Neural cell (in vitro differentiated cells): ENCODE results near the gene RGL1. TPM values are rescaled to one million over a fixed set of nuclear protein-coding genes. Genes with fewer than 3 reads are reported as not detected.

Experiments
- H2AFZ ChIP-seq: fragments of 200-600, 300-800 bp; sonication (generic), shearing (Covaris generic); 2 replicates; pipeline ENCODE4 v1.6.0; 2014; ENCODE audit warnings: low read depth, mild to moderate bottlenecking, antibody characterized with exemption, low read length, moderate library complexity
- H3F3A ChIP-seq: fragments of 200-600 bp; shearing (Covaris generic); 2 replicates; pipeline ENCODE4 v1.6.1; 2016; ENCODE audit warnings: mild to moderate bottlenecking, moderate library complexity, mixed read lengths, antibody characterized with exemption, low read length; ENCODE audit not compliant: insufficient read depth, poor library complexity, severe bottlenecking
- H3K27ac ChIP-seq: fragments of 200-600, 300-800 bp; sonication (generic), shearing (Covaris generic); 2 replicates; pipeline ENCODE4 v1.5.1; 2014; ENCODE audit warnings: mild to moderate bottlenecking, low read length, moderate library complexity
- H3K27me3 ChIP-seq: fragments of 300-800, 200-600 bp; sonication (generic), shearing (Covaris generic); 2 replicates; pipeline ENCODE4 v1.6.0; 2014; ENCODE audit warnings: mild to moderate bottlenecking, low read depth, low read length, moderate library complexity; ENCODE audit not compliant: insufficient read depth
- H3K36me3 ChIP-seq: fragments of 300-800, 200-600 bp; sonication (generic), shearing (Covaris generic); 2 replicates; pipeline ENCODE4 v1.5.1; 2014; ENCODE audit warnings: mild to moderate bottlenecking, antibody characterized with exemption, low read length, moderate library complexity; ENCODE audit not compliant: insufficient read depth
- H3K4me2 ChIP-seq: fragments of 300-800, 200-600 bp; sonication (generic), shearing (Covaris generic); 2 replicates; pipeline ENCODE4 v1.6.0; 2014; ENCODE audit warnings: mild to moderate bottlenecking, low read length
- H3K4me3 ChIP-seq: fragments of 300-800, 200-600 bp; sonication (generic), shearing (Covaris generic); 2 replicates; pipeline ENCODE4 v1.5.1; 2014; ENCODE audit warnings: mild to moderate bottlenecking, low read length, moderate library complexity
- H3K79me2 ChIP-seq: fragments of 200-600 bp; shearing (Covaris generic); replicated peaks from 2 replicates; pipeline ENCODE4 v1.6.0; 2014; ENCODE audit warnings: mild to moderate bottlenecking, low read length, moderate library complexity; ENCODE audit not compliant: insufficient read depth
- H3K9ac ChIP-seq: fragments of 300-800, 200-600 bp; sonication (generic), shearing (Covaris generic); 2 replicates; pipeline ENCODE4 v1.6.1; 2016; ENCODE audit warnings: mild to moderate bottlenecking, low read length, mixed read lengths
- H3K9me2 ChIP-seq: fragments of 200-600 bp; shearing (Covaris generic); 2 replicates; pipeline ENCODE4 v1.6.1; 2016; ENCODE audit warnings: mild to moderate bottlenecking, low read length, mixed read lengths; ENCODE audit not compliant: insufficient read depth
- H3K9me3 ChIP-seq: fragments of 200-600, 300-800 bp; sonication (generic), shearing (Covaris generic); 2 replicates; pipeline ENCODE4 v1.6.1; 2016; ENCODE audit warnings: mild to moderate bottlenecking, mixed run types, low read length, moderate library complexity, mixed read lengths
- H4K20me1 ChIP-seq: fragments of 200-600 bp; shearing (Covaris generic); 2 replicates; pipeline ENCODE4 v1.6.1; 2016; ENCODE audit warnings: mild to moderate bottlenecking, mixed run types; ENCODE audit not compliant: insufficient read depth
- EP300 ChIP-seq: fragments of 450-650 bp; conservative IDR thresholded peaks from 2 replicates; pipeline ENCODE4 v1.6.1; 2014; ENCODE audit warnings: antibody characterized with exemption, mild to moderate bottlenecking, moderate library complexity; ENCODE audit not compliant: poor library complexity, severe bottlenecking
- EZH2 ChIP-seq: fragments of 200-600, 300-800 bp; shearing (Covaris generic), sonication (generic); IDR thresholded peaks from 2 replicates; pipeline ENCODE4 v1.6.1; 2014; ENCODE audit warnings: antibody characterized with exemption, low read length, borderline replicate concordance, mild to moderate bottlenecking; ENCODE audit not compliant: insufficient read depth, poor library complexity, severe bottlenecking
- MXI1 ChIP-seq: fragments of 450-650 bp; conservative IDR thresholded peaks from 2 replicates; pipeline ENCODE4 v1.6.1; 2014; ENCODE audit warnings: antibody characterized with exemption, mild to moderate bottlenecking; ENCODE audit not compliant: poor library complexity, severe bottlenecking
- POLR2AphosphoS5 ChIP-seq: IDR thresholded peaks from 2 replicates; pipeline ENCODE4 v1.6.1; 2012
- RAD21 ChIP-seq: fragments of 450-650 bp; conservative IDR thresholded peaks from 2 replicates; pipeline ENCODE4 v1.6.1; 2014; ENCODE audit warnings: antibody characterized with exemption, mild to moderate bottlenecking, moderate library complexity
- SMC3 ChIP-seq: fragments of 450-650 bp; conservative IDR thresholded peaks from 2 replicates; pipeline ENCODE4 v1.6.1; 2014; ENCODE audit warnings: antibody characterized with exemption, mild to moderate bottlenecking, moderate library complexity; ENCODE audit not compliant: poor library complexity
- TAF1 ChIP-seq: IDR thresholded peaks from 2 replicates; pipeline ENCODE4 v1.6.1; 2012; ENCODE audit warnings: low read depth
- polyA plus RNA-seq: library from polyadenylated mRNA; depleted of rRNA; stranded (reverse); fragments of >200 nt; gene quantifications from 2 replicates; pipeline ENCODE4 v1.2.3, GENCODE V29; 2014
- TF ChIP-seq, protein P1 (sequence below): fragments of 450-650 bp; IDR thresholded peaks from 2 replicates; pipeline ENCODE4 v1.5.1; 2014; ENCODE audit warnings: antibody characterized with exemption, mild to moderate bottlenecking, moderate library complexity; ENCODE audit not compliant: poor library complexity, severe bottlenecking
- TF ChIP-seq, protein P2 (sequence below): IDR thresholded peaks from 2 replicates; pipeline ENCODE4 v1.6.1; 2012; ENCODE audit warnings: borderline replicate concordance

The RGL1 gene
- polyA plus RNA-seq, 1 donor from 2014 or later = 14.7 TPM

DNA sequence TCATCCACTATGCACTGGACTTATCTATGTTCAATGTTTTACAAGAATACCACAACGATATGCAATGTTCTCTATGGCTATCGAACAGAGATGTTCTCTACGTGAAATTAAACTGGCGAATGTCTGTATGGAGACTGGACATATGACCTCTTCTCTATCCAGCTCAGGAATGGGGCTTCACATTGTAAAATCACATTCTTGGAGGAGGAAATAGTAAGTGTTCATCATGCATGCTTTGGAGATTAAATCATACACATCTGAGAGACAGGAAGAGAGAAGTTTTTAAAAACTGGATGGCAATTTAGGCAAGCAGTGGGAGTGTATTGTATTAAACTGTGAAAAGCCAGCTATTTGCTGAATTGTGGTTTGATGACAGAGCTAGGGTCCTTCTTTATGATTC lies 47.9 kb upstream of the RGL1 start:
- no peak overlapping the region for H3K4me3 ChIP-seq
- H3K9ac ChIP-seq = no peak overlapping the region
- no peak overlapping the region for H2AFZ ChIP-seq
- H3K79me2 ChIP-seq = no peaks in the 10 kb centered on the region
- H3K27me3 ChIP-seq = no peaks in the 10 kb centered on the region
- no peaks in the 10 kb centered on the region for H4K20me1 ChIP-seq
- no peaks in the 10 kb centered on the region for H3F3A ChIP-seq
- H3K9me2 ChIP-seq = no peaks in the 10 kb centered on the region
- H3K9me3 ChIP-seq = no peaks in the 10 kb centered on the region
- H3K27ac ChIP-seq = no peak overlapping the region
- no peak overlapping the region for H3K4me2 ChIP-seq
- TF ChIP-seq EZH2 (no peak), POLR2AphosphoS5 (no peak), SMC3 (no peak)
- no peaks in the 10 kb centered on the region for H3K36me3 ChIP-seq

DNA sequence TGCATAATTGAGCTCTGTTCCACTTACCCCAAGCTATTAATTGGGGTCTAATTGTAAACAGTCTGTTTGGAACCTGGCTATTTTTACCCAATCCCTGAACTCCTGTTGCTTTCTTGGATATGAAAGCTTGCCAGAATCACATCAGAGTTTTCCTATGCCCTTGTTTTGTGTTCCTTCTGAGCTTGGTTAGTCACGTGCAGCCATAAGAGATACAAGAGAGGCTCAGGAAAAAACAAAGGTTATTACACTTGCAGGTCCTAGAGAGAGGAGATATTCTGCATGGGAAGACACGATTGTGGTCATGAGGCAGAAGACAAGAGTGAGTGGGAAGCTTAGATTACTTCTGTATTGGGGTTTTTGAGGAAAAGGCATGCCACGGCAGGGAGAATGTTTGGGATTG lies 46.0 kb upstream of the RGL1 start:
- Histone ChIP-seq H3K9ac (no peak overlapping the region), H2AFZ (no peak overlapping the region), H3K79me2 (no peaks in the 10 kb centered on the region), H3K36me3 (peaks cover 6% of the 10 kb centered on the region), H3K4me2 (no peak overlapping the region), H3F3A (no peaks in the 10 kb centered on the region), H4K20me1 (no peaks in the 10 kb centered on the region), H3K9me2 (no peaks in the 10 kb centered on the region), H3K27ac (no peak overlapping the region), H3K9me3 (no peaks in the 10 kb centered on the region), H3K4me3 (no peak overlapping the region), H3K27me3 (no peaks in the 10 kb centered on the region)
- TF ChIP-seq, protein P1, sequence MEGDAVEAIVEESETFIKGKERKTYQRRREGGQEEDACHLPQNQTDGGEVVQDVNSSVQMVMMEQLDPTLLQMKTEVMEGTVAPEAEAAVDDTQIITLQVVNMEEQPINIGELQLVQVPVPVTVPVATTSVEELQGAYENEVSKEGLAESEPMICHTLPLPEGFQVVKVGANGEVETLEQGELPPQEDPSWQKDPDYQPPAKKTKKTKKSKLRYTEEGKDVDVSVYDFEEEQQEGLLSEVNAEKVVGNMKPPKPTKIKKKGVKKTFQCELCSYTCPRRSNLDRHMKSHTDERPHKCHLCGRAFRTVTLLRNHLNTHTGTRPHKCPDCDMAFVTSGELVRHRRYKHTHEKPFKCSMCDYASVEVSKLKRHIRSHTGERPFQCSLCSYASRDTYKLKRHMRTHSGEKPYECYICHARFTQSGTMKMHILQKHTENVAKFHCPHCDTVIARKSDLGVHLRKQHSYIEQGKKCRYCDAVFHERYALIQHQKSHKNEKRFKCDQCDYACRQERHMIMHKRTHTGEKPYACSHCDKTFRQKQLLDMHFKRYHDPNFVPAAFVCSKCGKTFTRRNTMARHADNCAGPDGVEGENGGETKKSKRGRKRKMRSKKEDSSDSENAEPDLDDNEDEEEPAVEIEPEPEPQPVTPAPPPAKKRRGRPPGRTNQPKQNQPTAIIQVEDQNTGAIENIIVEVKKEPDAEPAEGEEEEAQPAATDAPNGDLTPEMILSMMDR = no peak
- no peak for TF ChIP-seq TAF1
- TF ChIP-seq POLR2AphosphoS5 = no peak
- no peak for TF ChIP-seq RAD21
- no peak for TF ChIP-seq EP300
- TF ChIP-seq EZH2 = no peak
- TF ChIP-seq SMC3 = no peak
- TF ChIP-seq, protein P2, sequence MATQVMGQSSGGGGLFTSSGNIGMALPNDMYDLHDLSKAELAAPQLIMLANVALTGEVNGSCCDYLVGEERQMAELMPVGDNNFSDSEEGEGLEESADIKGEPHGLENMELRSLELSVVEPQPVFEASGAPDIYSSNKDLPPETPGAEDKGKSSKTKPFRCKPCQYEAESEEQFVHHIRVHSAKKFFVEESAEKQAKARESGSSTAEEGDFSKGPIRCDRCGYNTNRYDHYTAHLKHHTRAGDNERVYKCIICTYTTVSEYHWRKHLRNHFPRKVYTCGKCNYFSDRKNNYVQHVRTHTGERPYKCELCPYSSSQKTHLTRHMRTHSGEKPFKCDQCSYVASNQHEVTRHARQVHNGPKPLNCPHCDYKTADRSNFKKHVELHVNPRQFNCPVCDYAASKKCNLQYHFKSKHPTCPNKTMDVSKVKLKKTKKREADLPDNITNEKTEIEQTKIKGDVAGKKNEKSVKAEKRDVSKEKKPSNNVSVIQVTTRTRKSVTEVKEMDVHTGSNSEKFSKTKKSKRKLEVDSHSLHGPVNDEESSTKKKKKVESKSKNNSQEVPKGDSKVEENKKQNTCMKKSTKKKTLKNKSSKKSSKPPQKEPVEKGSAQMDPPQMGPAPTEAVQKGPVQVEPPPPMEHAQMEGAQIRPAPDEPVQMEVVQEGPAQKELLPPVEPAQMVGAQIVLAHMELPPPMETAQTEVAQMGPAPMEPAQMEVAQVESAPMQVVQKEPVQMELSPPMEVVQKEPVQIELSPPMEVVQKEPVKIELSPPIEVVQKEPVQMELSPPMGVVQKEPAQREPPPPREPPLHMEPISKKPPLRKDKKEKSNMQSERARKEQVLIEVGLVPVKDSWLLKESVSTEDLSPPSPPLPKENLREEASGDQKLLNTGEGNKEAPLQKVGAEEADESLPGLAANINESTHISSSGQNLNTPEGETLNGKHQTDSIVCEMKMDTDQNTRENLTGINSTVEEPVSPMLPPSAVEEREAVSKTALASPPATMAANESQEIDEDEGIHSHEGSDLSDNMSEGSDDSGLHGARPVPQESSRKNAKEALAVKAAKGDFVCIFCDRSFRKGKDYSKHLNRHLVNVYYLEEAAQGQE = no peak
- no peak for TF ChIP-seq MXI1

DNA sequence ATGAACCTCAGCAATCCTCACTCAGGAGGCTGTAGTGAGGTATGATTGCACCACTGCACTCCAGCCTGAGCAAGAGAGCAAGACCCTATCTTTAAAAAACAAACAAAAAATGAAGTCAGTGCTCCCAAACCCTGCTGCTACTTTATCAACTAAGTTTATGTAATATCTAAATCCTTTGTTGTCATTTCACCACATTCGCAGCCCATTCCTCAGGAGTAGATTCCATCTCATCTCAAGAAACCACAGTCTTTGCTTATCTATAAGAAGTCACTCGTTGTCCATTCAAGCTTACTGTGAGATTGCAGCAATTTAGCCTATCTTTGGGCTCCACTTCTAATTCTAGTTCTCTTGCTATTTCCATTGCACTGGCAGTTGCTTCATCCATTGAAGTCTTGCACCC lies 44.3 kb upstream of the RGL1 start:
- H3K4me3 ChIP-seq = no peak overlapping the region
- H3K9me2 ChIP-seq = no peaks in the 10 kb centered on the region
- H3K4me2 ChIP-seq = no peak overlapping the region
- TF ChIP-seq TAF1 (no peak), EP300 (no peak), POLR2AphosphoS5 (no peak), EZH2 (no peak), SMC3 (no peak), MXI1 (no peak), RAD21 (no peak)
- TF ChIP-seq, protein P2 = no peak
- TF ChIP-seq, protein P1 = no peak
- H3K9ac ChIP-seq = no peak overlapping the region
- no peaks in the 10 kb centered on the region for H4K20me1 ChIP-seq
- no peaks in the 10 kb centered on the region for H3K79me2 ChIP-seq
- no peaks in the 10 kb centered on the region for H3K9me3 ChIP-seq
- no peaks in the 10 kb centered on the region for H3F3A ChIP-seq
- no peaks in the 10 kb centered on the region for H3K27me3 ChIP-seq
- H2AFZ ChIP-seq = no peak overlapping the region
- peaks cover 7% of the 10 kb centered on the region for H3K36me3 ChIP-seq
- H3K27ac ChIP-seq = no peak overlapping the region
